CD4-positive, alpha-beta memory T cell (primary cell): ENCODE data around the gene NRK. TPM values are rescaled to one million over a fixed set of nuclear protein-coding genes. Genes with fewer than 3 reads are reported as not detected.
A peak's percentile ranks its signal among the peaks of the same experiment; 100 is the strongest.
"Not testable (repeated sequence)": the region's sequence is repeated elsewhere in the genome, so short reads cannot be mapped to it uniquely, and the experiment has no call there.

Source experiments
- CTCF ChIA-PET: fragments of 350-600 bp; sonication (Branson Sonifier 250); formaldehyde crosslinking; loops from one replicate; lab custom pipeline; 2021; ENCODE audit warnings: inconsistent platforms; ENCODE audit not compliant: partially characterized antibody; lab: Charles Lee
- POLR2A ChIA-PET: fragments of 350-600 bp; sonication (Branson Sonifier 250); formaldehyde crosslinking; loops from one replicate; lab custom pipeline; 2021; ENCODE audit not compliant: partially characterized antibody; lab: Charles Lee
- DNase-seq, 5 donors: peaks; one replicate each; pipeline versions ENCODE4 v3.0.0 to v3.0.0-alpha.2; 2020 to 2022; ENCODE audit warnings: mixed read lengths in 1 of 5
- H3K27ac ChIP-seq: one replicate; pipeline ENCODE4 v1.7.0; 2013; ENCODE audit warnings: low read depth, low read length
- H3K27me3 ChIP-seq: 2 replicates; pipeline ENCODE4 v1.7.0; 2013; ENCODE audit warnings: mild to moderate bottlenecking, low read length, moderate library complexity; ENCODE audit not compliant: insufficient read depth
- H3K36me3 ChIP-seq: 2 replicates; pipeline ENCODE4 v1.7.0; 2013; ENCODE audit warnings: mild to moderate bottlenecking, low read length, moderate library complexity; ENCODE audit not compliant: insufficient read depth
- H3K4me1 ChIP-seq: 2 replicates; pipeline ENCODE4 v1.7.0; 2013; ENCODE audit warnings: mild to moderate bottlenecking, low read length, moderate library complexity; ENCODE audit not compliant: insufficient read depth
- H3K4me3 ChIP-seq, 2 donors: one replicate each; pipeline ENCODE4 v1.7.0; 2013; ENCODE audit warnings: low read length in 2 of 2, mild to moderate bottlenecking in 1 of 2
- H3K9me3 ChIP-seq, 2 donors: one replicate each; pipeline ENCODE4 v1.7.0; 2013; ENCODE audit warnings: low read length in 2 of 2, control low read depth in 1 of 2; ENCODE audit not compliant: control insufficient read depth in 1 of 2
- H3K27ac Mint-ChIP-seq, 7 donors: one replicate each; pipeline ENCODE4 v1.8.0; 2020 to 2021; ENCODE audit warnings: mixed read lengths in 7 of 7, mild to moderate bottlenecking in 6 of 7, inconsistent platforms in 3 of 7, moderate library complexity in 3 of 7
- H3K27me3 Mint-ChIP-seq, 2 donors: one replicate each; pipeline ENCODE4 v1.8.0; 2020 to 2021; ENCODE audit warnings: mixed read lengths in 2 of 2
- H3K36me3 Mint-ChIP-seq, 2 donors: one replicate each; pipeline ENCODE4 v1.8.0; 2020 to 2021; ENCODE audit warnings: mixed read lengths in 2 of 2, inconsistent platforms in 1 of 2, mild to moderate bottlenecking in 1 of 2
- H3K4me1 Mint-ChIP-seq, 4 donors: one replicate each; pipeline ENCODE4 v1.8.0; 2020 to 2021; ENCODE audit warnings: mixed read lengths in 4 of 4, mild to moderate bottlenecking in 1 of 4
- H3K4me3 Mint-ChIP-seq, 8 donors: one replicate each; pipeline ENCODE4 v1.8.0; 2020 to 2021; ENCODE audit warnings: mixed read lengths in 8 of 8, mild to moderate bottlenecking in 7 of 8, moderate library complexity in 6 of 8, inconsistent platforms in 3 of 8
- H3K9me3 Mint-ChIP-seq, 8 donors: one replicate each; pipeline ENCODE4 v1.8.0; 2020 to 2021; ENCODE audit warnings: mixed read lengths in 8 of 8, mild to moderate bottlenecking in 5 of 8, inconsistent platforms in 3 of 8, moderate library complexity in 1 of 8
- intact Hi-C: fragments of 100-400 bp; cut with micrococcal nuclease; formaldehyde crosslinking; loops from one replicate; pipeline ENCODE4 v1.15.1; 2023
- polyA plus RNA-seq, 2 donors: library from polyadenylated mRNA; unstranded; fragments of 300-500 nt; fragmentation: Illumina TruSeq; gene quantifications; one replicate each; pipeline ENCODE4 v1.2.3, GENCODE V29; 2021
- total RNA-seq, 2 experiments: library from RNA; stranded (reverse); gene quantifications; one replicate each; pipeline ENCODE4 v1.2.3, GENCODE V29; 2021

The NRK gene
- total and polyA plus RNA-seq, 4 experiments from 2014 or later, result not detected

- H3K27ac Mint-ChIP-seq, H3K4me3 Mint-ChIP-seq, POLR2A ChIA-PET, H3K4me1 Mint-ChIP-seq, H3K4me3 ChIP-seq, DNase-seq, intact Hi-C loops, H3K27me3 ChIP-seq, H3K9me3 ChIP-seq, H3K27me3 Mint-ChIP-seq, CTCF ChIA-PET, H3K36me3 ChIP-seq, H3K36me3 Mint-ChIP-seq, H3K4me1 ChIP-seq, H3K27ac ChIP-seq: not testable (repeated sequence)
- H3K9me3 Mint-ChIP-seq, result peaks cover 0 to 22% (median 2%) of the 10 kb centered on the region in 8 donors
Measured at GRCh38 chrX:105805655-105806054, 16.7 kb upstream of the NRK start.

GRCh38 chrX:105816517-105816916, 5.8 kb upstream of the NRK start:
- Histone ChIP-seq H3K4me1 (no peaks in the 10 kb centered on the region), H3K36me3 (no peaks in the 10 kb centered on the region), H3K4me3 (no peak overlapping the region), H3K27ac (no peak overlapping the region), H3K27me3 (no peaks in the 10 kb centered on the region), H3K9me3 (no peaks in the 10 kb centered on the region)
- H3K4me1 Mint-ChIP-seq, result no peaks in the 10 kb centered on the region
- H3K36me3 Mint-ChIP-seq, result no peaks in the 10 kb centered on the region
- no peak for DNase-seq
- no peak overlapping the region for H3K27ac Mint-ChIP-seq
- intact Hi-C loops, result no loop called here
- ChIA-PET CTCF (no interaction called here), POLR2A (no interaction called here)
- H3K4me3 Mint-ChIP-seq, result no peak overlapping the region
- peaks cover 0 to 8% (median under 1%) of the 10 kb centered on the region in 8 donors for H3K9me3 Mint-ChIP-seq
- peaks cover 2 to 8% of the 10 kb centered on the region in 2 donors for H3K27me3 Mint-ChIP-seq

- Histone ChIP-seq H3K27ac (no peak overlapping the region), H3K4me1 (no peaks in the 10 kb centered on the region), H3K4me3 (no peak overlapping the region), H3K9me3 (no peaks in the 10 kb centered on the region), H3K27me3 (no peaks in the 10 kb centered on the region), H3K36me3 (no peaks in the 10 kb centered on the region)
- intact Hi-C loops, result no loop called here
- ChIA-PET CTCF (no interaction called here), POLR2A (no interaction called here)
- no peaks in the 10 kb centered on the region for H3K36me3 Mint-ChIP-seq
- H3K27ac Mint-ChIP-seq, result no peak overlapping the region
- H3K9me3 Mint-ChIP-seq, result peaks cover 0 to 9% (median under 1%) of the 10 kb centered on the region in 8 donors
- H3K27me3 Mint-ChIP-seq, result peaks cover 2 to 13% of the 10 kb centered on the region in 2 donors
- no peak overlapping the region for H3K4me3 Mint-ChIP-seq
- no peaks in the 10 kb centered on the region for H3K4me1 Mint-ChIP-seq
- no peak for DNase-seq
Measured at GRCh38 chrX:105820247-105820646, 2.1 kb upstream of the NRK start.

- Histone ChIP-seq H3K9me3 (no peaks in the 10 kb centered on the region), H3K4me1 (no peaks in the 10 kb centered on the region), H3K27ac (no peak overlapping the region), H3K4me3 (no peak overlapping the region), H3K36me3 (no peaks in the 10 kb centered on the region), H3K27me3 (no peaks in the 10 kb centered on the region)
- Mint-ChIP-seq H3K9me3 (peaks cover 0 to 9% (median 0%) of the 10 kb centered on the region in 8 donors), H3K4me1 (no peaks in the 10 kb centered on the region), H3K4me3 (no peak overlapping the region), H3K36me3 (no peaks in the 10 kb centered on the region), H3K27me3 (peaks cover 2 to 13% of the 10 kb centered on the region in 2 donors), H3K27ac (no peak overlapping the region)
- CTCF ChIA-PET, result no interaction called here
- intact Hi-C loops, result no loop called here
- DNase-seq, result no peak
- POLR2A ChIA-PET, result no interaction called here
Measured at GRCh38 chrX:105821471-105822121, 743 bp upstream of the NRK start.

GRCh38 chrX:105823092-105823455, 735 bp downstream of the NRK start:
- Histone ChIP-seq H3K27ac (no peak overlapping the region), H3K36me3 (no peaks in the 10 kb centered on the region), H3K4me3 (no peak overlapping the region), H3K27me3 (no peaks in the 10 kb centered on the region), H3K9me3 (no peaks in the 10 kb centered on the region), H3K4me1 (no peaks in the 10 kb centered on the region)
- intact Hi-C loops, result no loop called here
- ChIA-PET CTCF (no interaction called here), POLR2A (no interaction called here)
- Mint-ChIP-seq H3K9me3 (peaks cover 0 to 10% (median 0%) of the 10 kb centered on the region in 8 donors), H3K4me3 (no peak overlapping the region), H3K27me3 (peaks cover 2 to 13% of the 10 kb centered on the region in 2 donors), H3K36me3 (no peaks in the 10 kb centered on the region), H3K27ac (no peak overlapping the region), H3K4me1 (no peaks in the 10 kb centered on the region)
- peak in 1 of 5 donors; percentile 13 for DNase-seq

GRCh38 chrX:105829011-105829410, 6.7 kb downstream of the NRK start:
- intact Hi-C loops, result no loop called here
- Histone ChIP-seq H3K4me3 (no peak overlapping the region), H3K9me3 (no peaks in the 10 kb centered on the region), H3K27ac (no peak overlapping the region), H3K4me1 (no peaks in the 10 kb centered on the region), H3K36me3 (no peaks in the 10 kb centered on the region), H3K27me3 (no peaks in the 10 kb centered on the region)
- no peaks in the 10 kb centered on the region for H3K27me3 Mint-ChIP-seq
- peaks cover 0 to 4% (median 0%) of the 10 kb centered on the region in 8 donors for H3K9me3 Mint-ChIP-seq
- DNase-seq, result no peak
- H3K4me1 Mint-ChIP-seq, result no peaks in the 10 kb centered on the region
- H3K27ac Mint-ChIP-seq, result no peak overlapping the region
- ChIA-PET POLR2A (no interaction called here), CTCF (no interaction called here)
- H3K4me3 Mint-ChIP-seq, result no peak overlapping the region
- no peaks in the 10 kb centered on the region for H3K36me3 Mint-ChIP-seq

GRCh38 chrX:105837232-105837631, 14.9 kb downstream of the NRK start:
- H3K36me3 ChIP-seq, result no peaks in the 10 kb centered on the region
- no peaks in the 10 kb centered on the region for H3K27me3 ChIP-seq
- H3K4me3 ChIP-seq, result no peak overlapping the region
- Mint-ChIP-seq H3K4me3 (no peak overlapping the region), H3K4me1 (no peaks in the 10 kb centered on the region), H3K27ac (no peak overlapping the region), H3K27me3 (no peaks in the 10 kb centered on the region), H3K9me3 (no peaks in the 10 kb centered on the region), H3K36me3 (no peaks in the 10 kb centered on the region)
- no peak for DNase-seq
- no peaks in the 10 kb centered on the region for H3K9me3 ChIP-seq
- intact Hi-C loops, result no loop called here
- no peak overlapping the region for H3K27ac ChIP-seq
- CTCF ChIA-PET, result no interaction called here
- no peaks in the 10 kb centered on the region for H3K4me1 ChIP-seq
- POLR2A ChIA-PET, result no interaction called here
